ENCODE data around the gene OGFOD2.

The OGFOD2 gene

GRCh38 chr12:122974892-122975789 lies at the start of gene OGFOD2:
Gene OGFOD2 (plus strand): TSS chr12:122975244. CDS start chr12:122975252, 8 bp downstream.
- H3K4me3 ChIP-seq (ENCODE audit: control insufficient read depth, low read depth, low read length), result peak within 1 kb of the TSS; percentile 96
- no peak for TF ChIP-seq CTCF (conservative IDR thresholded peaks at IDR 0.05; ENCODE audit: control insufficient read depth, insufficient read depth, low read depth, low read length)
- DNase-seq (ENCODE audit: low read depth), result peak; percentile 87

- DNase-seq (ENCODE audit: low read depth), result no peak
- TF ChIP-seq CTCF (conservative IDR thresholded peaks at IDR 0.05; ENCODE audit: control insufficient read depth, insufficient read depth, low read depth, low read length), result no peak
- H3K4me3 ChIP-seq (ENCODE audit: control insufficient read depth, low read depth, low read length), result no peak overlapping the region
These were observed 47.2 kb upstream of the OGFOD2 start for GRCh38 chr12:122927756-122928403.

- TF ChIP-seq CTCF (conservative IDR thresholded peaks at IDR 0.05; ENCODE audit: control insufficient read depth, insufficient read depth, low read depth, low read length), result no peak
- DNase-seq (ENCODE audit: low read depth), result no peak
- H3K4me3 ChIP-seq (ENCODE audit: control insufficient read depth, low read depth, low read length), result no peak overlapping the region
These were observed 46.5 kb upstream of the OGFOD2 start for GRCh38 chr12:122928404-122929147.

- no peak for TF ChIP-seq CTCF (conservative IDR thresholded peaks at IDR 0.05; ENCODE audit: control insufficient read depth, insufficient read depth, low read depth, low read length)
- DNase-seq (ENCODE audit: low read depth), result no peak
These were observed 45.9 kb upstream of the OGFOD2 start for GRCh38 chr12:122929148-122929538.

GRCh38 chr12:122929812-122930211 lies 45.2 kb upstream of the OGFOD2 start:
- no peak for DNase-seq (ENCODE audit: low read depth)
- no peak for TF ChIP-seq CTCF (conservative IDR thresholded peaks at IDR 0.05; ENCODE audit: control insufficient read depth, insufficient read depth, low read depth, low read length)
- no peak overlapping the region for H3K4me3 ChIP-seq (ENCODE audit: control insufficient read depth, low read depth, low read length)

More at GRCh38 chr12:122929148-122929538, 45.9 kb upstream of the OGFOD2 start:
- H3K4me3 ChIP-seq (ENCODE audit: control insufficient read depth, low read depth, low read length), result no peak overlapping the region

GRCh38 chr12:122932207-122932606 lies 42.8 kb upstream of the OGFOD2 start:
- H3K4me3 ChIP-seq (ENCODE audit: control insufficient read depth, low read depth, low read length), result no peak overlapping the region
- no peak for DNase-seq (ENCODE audit: low read depth)
- no peak for TF ChIP-seq CTCF (conservative IDR thresholded peaks at IDR 0.05; ENCODE audit: control insufficient read depth, insufficient read depth, low read depth, low read length)

Measured in fibroblast of mammary gland (primary cell).